ENCODE results near the gene ZFHX2.

Gene ZFHX2

DNA sequence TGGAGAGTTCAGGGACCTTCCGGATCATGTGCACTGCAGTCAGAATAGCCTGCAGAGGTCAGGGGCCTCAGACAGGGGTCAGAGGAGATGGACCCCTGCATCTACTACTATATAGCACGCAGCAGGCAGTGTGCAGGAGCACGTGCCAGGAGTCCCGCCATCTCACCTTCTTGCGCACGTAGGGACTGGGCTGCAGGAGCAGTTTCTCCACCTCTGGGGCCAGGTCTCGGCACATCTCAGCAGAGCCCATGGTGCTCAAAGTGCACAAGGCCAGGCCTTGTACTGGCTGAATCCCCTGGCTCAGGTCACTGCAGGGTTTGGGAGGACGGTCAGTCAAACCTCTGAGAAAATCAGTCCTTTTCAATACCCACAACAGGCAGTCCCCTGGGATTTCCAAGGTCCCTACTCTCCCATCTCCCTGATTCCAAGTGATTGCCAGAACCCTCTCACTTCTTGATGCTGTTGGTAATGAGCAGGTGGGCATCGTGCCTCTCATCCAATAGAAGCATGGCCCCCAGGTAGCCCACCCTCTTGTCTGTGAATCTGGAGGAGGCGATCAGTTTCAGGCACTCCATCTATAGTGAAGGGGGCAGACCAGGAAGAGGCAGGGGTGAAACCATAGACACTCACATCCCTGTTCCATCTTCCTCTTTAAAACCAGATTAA, 14.7 kb upstream of the ZFHX2 start:
- Histone ChIP-seq H3K27ac (ENCODE audit: low read length) (no peak overlapping the region), H3K27me3 (ENCODE audit: control insufficient read depth in 1 of 2, insufficient read depth in 2 of 2, low read length in 2 of 2) (peaks cover 0 to 2% of the 10 kb centered on the region in 2 donors), H3K36me3 (ENCODE audit: control insufficient read depth in 2 of 2, insufficient read depth in 2 of 2, low read length in 2 of 2) (no peaks in the 10 kb centered on the region), H3K9ac (ENCODE audit: low read length in 2 of 2) (no peak overlapping the region), H3K9me3 (ENCODE audit: control insufficient read depth in 2 of 2, low read length in 2 of 2) (no peaks in the 10 kb centered on the region), H3K4me1 (ENCODE audit: control insufficient read depth, insufficient read depth, low read length) (peaks cover 15% of the 10 kb centered on the region), H3K4me3 (ENCODE audit: low read length in 2 of 2) (no peak overlapping the region)

DNA sequence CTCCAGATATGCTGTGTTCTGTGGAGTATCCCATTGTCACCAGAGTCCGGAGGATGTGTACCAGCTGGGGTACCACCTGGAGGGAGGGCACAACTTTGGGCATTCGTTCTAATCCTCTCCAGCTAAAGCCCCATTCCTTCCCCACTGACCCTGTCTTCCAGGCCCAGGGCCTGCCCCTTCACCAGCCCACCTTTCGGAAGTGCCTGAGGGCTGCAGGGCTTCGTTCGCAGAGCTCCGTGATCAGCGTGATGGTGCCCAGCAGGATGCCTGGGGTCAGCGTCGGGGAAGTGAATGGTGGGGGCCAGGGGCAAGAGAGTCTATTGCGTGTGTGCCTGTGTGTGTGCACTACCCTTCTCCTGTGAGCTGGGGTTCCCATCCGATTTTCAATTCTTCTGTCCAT, 14.1 kb upstream of the ZFHX2 start:
- Histone ChIP-seq H3K4me1 (ENCODE audit: control insufficient read depth, insufficient read depth, low read length) (peaks cover 15% of the 10 kb centered on the region), H3K27ac (ENCODE audit: low read length) (no peak overlapping the region), H3K9ac (ENCODE audit: low read length in 2 of 2) (no peak overlapping the region), H3K9me3 (ENCODE audit: control insufficient read depth in 2 of 2, low read length in 2 of 2) (no peaks in the 10 kb centered on the region), H3K36me3 (ENCODE audit: control insufficient read depth in 2 of 2, insufficient read depth in 2 of 2, low read length in 2 of 2) (no peaks in the 10 kb centered on the region), H3K4me3 (ENCODE audit: low read length in 2 of 2) (no peak overlapping the region), H3K27me3 (ENCODE audit: control insufficient read depth in 1 of 2, insufficient read depth in 2 of 2, low read length in 2 of 2) (peaks cover 0 to 2% of the 10 kb centered on the region in 2 donors)

DNA sequence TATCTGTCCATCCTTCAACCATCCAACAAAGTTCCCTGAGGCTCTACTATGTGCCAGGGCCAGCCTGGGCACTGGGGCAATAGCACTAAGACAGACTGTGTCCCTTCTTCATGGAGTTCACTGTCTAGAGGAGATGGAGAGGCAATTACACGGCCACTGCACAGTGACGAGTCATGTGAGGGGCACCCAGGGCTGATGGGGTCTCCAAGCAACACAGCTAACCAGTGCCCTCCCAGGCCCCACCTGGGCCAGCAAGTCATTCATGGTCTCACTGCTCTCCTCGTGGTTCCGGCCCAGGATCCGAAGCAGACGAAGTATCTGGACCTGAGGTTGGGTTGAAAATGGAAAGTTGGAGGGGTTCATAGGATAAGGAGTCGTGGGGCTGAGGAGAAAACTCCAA, 13.3 kb upstream of the ZFHX2 start:
- H3K27ac ChIP-seq (ENCODE audit: low read length), result no peak overlapping the region
- H3K27me3 ChIP-seq (ENCODE audit: control insufficient read depth in 1 of 2, insufficient read depth in 2 of 2, low read length in 2 of 2), result peaks cover 0 to 2% of the 10 kb centered on the region in 2 donors
- peaks cover 4% of the 10 kb centered on the region in 2 donors for H3K36me3 ChIP-seq (ENCODE audit: control insufficient read depth in 2 of 2, insufficient read depth in 2 of 2, low read length in 2 of 2)

DNA sequence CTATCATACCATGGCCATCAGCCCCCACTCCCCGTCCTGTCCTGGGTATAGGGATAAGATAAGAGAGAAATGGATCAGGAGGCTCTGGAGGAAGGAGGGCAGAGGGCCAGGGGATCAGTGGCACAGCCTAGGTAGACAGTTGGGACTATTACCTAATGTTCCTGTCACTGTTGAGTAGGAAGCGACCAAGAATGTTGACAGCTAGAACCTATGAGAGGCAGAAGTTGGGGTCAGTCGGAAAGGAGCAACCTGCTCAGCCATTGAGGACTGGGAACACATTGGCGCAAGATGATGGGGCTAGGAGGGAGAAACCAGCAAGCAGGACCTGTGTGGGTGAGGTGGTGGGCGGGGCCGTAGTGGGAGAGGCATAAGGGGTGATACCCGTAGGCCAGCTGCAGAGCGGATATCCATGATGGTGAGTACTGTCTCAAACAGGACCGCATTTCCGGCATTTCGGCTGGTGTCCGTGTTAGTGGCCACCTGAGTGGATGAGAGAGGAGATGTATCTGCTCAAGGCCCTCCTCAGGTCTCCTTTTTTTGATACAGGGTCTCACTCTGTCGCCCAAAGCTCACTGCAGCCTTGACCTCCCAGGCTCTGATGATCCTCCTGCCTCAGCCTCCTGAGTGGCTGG, 12.7 kb upstream of the ZFHX2 start:
- no peak overlapping the region for H3K9ac ChIP-seq (ENCODE audit: low read length in 2 of 2)
- peaks cover 4 to 5% of the 10 kb centered on the region in 2 donors for H3K36me3 ChIP-seq (ENCODE audit: control insufficient read depth in 2 of 2, insufficient read depth in 2 of 2, low read length in 2 of 2)
- H3K4me1 ChIP-seq (ENCODE audit: control insufficient read depth, insufficient read depth, low read length), result peaks cover 15% of the 10 kb centered on the region
- no peak overlapping the region for H3K27ac ChIP-seq (ENCODE audit: low read length)
- no peaks in the 10 kb centered on the region for H3K9me3 ChIP-seq (ENCODE audit: control insufficient read depth in 2 of 2, low read length in 2 of 2)
- H3K4me3 ChIP-seq (ENCODE audit: low read length in 2 of 2), result no peak overlapping the region
- H3K27me3 ChIP-seq (ENCODE audit: control insufficient read depth in 1 of 2, insufficient read depth in 2 of 2, low read length in 2 of 2), result no peaks in the 10 kb centered on the region

More for the DNA sequence above, 13.3 kb upstream of the ZFHX2 start:
- Histone ChIP-seq H3K4me3 (ENCODE audit: low read length in 2 of 2) (no peak overlapping the region), H3K9me3 (ENCODE audit: control insufficient read depth in 2 of 2, low read length in 2 of 2) (no peaks in the 10 kb centered on the region), H3K4me1 (ENCODE audit: control insufficient read depth, insufficient read depth, low read length) (peaks cover 15% of the 10 kb centered on the region), H3K9ac (ENCODE audit: low read length in 2 of 2) (no peak overlapping the region)

DNA sequence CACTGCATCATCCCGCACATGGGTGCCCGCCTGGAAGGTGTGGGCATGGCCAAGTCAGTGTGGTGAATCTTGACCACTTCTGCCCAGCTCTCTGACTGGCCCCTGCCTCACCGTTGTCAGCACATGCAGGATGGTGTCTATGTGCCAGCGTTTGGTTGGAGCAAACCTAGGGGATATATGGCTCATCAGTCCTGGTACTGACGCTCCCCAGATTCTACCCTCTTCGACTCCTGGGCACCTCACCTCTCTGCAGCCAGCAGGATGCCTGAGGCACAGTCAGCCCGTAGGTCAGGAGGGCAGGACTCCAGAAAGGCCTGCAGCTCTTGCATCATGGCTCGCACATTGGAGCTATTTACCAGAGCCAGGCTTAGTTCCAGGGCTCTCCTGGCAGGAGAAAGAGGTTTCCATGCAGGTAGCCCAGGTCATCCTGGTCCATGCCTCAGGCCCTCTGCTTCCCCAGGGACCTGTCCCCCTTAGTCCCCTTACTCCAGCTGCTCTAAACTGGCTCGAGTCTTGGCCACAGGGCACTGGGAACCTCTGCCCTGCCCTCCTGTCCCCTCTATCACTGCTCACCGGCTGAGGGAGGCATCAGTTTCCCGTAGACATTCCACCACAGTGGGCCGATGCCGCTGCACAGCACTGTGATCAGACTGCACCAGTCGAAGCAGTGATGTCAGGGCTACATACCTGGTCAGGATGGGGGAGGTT, 12.1 kb upstream of the ZFHX2 start:
- no peak overlapping the region for H3K9ac ChIP-seq (ENCODE audit: low read length in 2 of 2)
- no peak overlapping the region for H3K27ac ChIP-seq (ENCODE audit: low read length)
- no peaks in the 10 kb centered on the region for H3K9me3 ChIP-seq (ENCODE audit: control insufficient read depth in 2 of 2, low read length in 2 of 2)
- H3K27me3 ChIP-seq (ENCODE audit: control insufficient read depth in 1 of 2, insufficient read depth in 2 of 2, low read length in 2 of 2), result no peaks in the 10 kb centered on the region
- peaks cover 15% of the 10 kb centered on the region for H3K4me1 ChIP-seq (ENCODE audit: control insufficient read depth, insufficient read depth, low read length)
- no peak overlapping the region for H3K4me3 ChIP-seq (ENCODE audit: low read length in 2 of 2)
- H3K36me3 ChIP-seq (ENCODE audit: control insufficient read depth in 2 of 2, insufficient read depth in 2 of 2, low read length in 2 of 2), result peaks cover 4 to 10% of the 10 kb centered on the region in 2 donors

DNA sequence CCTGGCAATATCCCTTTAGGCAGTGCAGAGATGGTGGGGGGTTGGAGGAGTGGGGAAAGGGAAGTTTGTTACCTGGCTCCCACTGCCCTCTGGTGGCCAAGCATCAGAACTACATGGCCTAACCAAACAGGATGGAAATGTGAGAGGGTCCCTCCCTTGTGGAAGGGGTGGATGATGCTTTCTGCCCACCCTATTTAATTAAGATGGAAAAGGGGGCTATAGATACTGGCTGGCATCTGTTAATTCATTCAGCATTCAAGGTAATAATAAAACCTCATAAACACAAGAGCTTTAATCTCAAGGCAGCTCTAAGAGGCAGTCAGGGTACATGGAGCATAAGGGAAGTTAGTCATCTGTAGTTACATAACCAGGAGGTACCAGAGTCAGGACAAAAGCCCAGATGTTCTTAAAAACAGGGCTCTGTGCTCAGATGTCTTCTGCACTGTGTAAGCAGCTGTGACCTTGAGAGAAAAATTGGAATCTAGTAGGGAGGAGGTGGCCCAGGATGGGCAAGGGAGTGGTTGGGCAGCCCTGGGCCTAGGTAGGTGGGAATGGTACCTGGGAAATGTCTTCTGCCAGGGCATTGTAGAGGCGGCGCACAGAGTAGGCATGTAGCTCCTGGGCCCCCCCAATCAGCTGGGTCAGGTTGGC, 11.4 kb upstream of the ZFHX2 start:
- Histone ChIP-seq H3K36me3 (ENCODE audit: control insufficient read depth in 2 of 2, insufficient read depth in 2 of 2, low read length in 2 of 2) (peaks cover 4 to 12% of the 10 kb centered on the region in 2 donors), H3K4me1 (ENCODE audit: control insufficient read depth, insufficient read depth, low read length) (peaks cover 19% of the 10 kb centered on the region), H3K9me3 (ENCODE audit: control insufficient read depth in 2 of 2, low read length in 2 of 2) (no peaks in the 10 kb centered on the region), H3K27me3 (ENCODE audit: control insufficient read depth in 1 of 2, insufficient read depth in 2 of 2, low read length in 2 of 2) (no peaks in the 10 kb centered on the region), H3K9ac (ENCODE audit: low read length in 2 of 2) (peak overlapping the region; percentile 21 to 31), H3K27ac (ENCODE audit: low read length) (peak overlapping the region; percentile 31), H3K4me3 (ENCODE audit: low read length in 2 of 2) (no peak overlapping the region)

DNA sequence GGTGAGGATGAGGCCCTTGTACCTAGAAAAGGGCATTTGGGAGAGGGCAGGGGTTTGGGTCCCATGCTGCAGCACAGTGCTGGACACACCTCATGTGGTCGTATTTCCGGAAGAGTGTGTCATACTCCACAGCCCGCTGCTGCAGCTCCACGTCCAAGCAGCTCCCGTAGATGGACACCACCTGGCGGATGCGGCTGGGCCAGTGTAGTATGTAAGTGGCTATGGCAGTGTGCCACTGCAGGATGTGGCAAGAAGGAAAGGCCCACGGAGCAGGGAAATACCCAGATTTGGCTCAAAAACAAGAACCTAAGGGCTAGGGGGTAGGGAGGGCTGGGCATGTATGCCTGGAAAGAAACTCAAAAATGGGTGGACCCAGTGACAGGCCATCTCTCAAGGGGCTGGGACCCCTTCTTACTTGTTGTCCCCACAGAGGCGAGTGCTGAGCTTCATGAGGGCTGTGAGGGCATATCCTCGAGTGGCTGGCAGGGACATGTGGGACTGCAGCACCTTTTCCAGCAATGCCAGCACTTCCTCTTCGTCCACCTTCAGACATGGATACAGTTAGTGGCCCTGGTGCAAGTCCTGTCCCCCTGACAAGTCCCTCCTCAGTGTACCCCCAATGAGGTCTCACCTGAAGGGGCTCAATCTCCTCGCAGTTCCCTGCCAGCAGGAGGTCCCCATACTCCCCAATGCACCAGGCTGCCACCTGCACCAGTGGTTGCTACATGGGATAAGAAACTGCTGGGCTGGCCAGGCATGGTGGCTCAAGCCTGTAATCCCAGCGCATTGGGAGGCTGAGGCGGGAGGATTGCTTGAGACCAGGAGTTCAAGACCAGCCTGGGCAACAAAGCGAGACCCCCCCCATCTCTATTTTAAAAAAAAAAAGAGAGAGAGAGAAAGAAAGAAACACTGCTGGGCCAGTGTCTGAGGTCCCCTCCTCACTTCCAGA, 10.6 kb upstream of the ZFHX2 start:
- Histone ChIP-seq H3K4me3 (ENCODE audit: low read length in 2 of 2) (no peak overlapping the region), H3K27me3 (ENCODE audit: control insufficient read depth in 1 of 2, insufficient read depth in 2 of 2, low read length in 2 of 2) (no peaks in the 10 kb centered on the region), H3K4me1 (ENCODE audit: control insufficient read depth, insufficient read depth, low read length) (peaks cover 19% of the 10 kb centered on the region), H3K9ac (ENCODE audit: low read length in 2 of 2) (no peak overlapping the region), H3K36me3 (ENCODE audit: control insufficient read depth in 2 of 2, insufficient read depth in 2 of 2, low read length in 2 of 2) (peaks cover 4 to 13% of the 10 kb centered on the region in 2 donors), H3K27ac (ENCODE audit: low read length) (no peak overlapping the region), H3K9me3 (ENCODE audit: control insufficient read depth in 2 of 2, low read length in 2 of 2) (no peaks in the 10 kb centered on the region)

DNA sequence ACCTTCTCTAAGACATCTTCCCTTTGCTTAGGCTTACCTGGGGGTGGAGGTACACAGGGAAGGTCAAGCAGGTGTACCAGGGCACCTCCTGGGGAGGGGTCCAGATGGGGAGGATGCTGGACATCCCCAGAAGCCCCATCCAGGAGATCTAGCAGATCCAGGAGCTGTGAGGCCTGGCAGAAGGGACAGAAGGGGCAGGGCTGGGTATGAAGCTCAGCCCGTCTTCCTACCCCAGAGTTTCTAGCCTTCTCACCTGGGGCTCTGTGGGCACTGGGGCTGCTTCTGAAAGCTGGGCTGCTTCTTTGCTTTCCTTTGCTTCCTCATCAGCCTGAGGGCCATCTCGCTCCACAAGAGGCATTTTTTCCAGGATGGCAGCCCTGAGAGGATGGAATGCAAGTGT, 9.7 kb upstream of the ZFHX2 start:
- Histone ChIP-seq H3K4me1 (ENCODE audit: control insufficient read depth, insufficient read depth, low read length) (peaks cover 20% of the 10 kb centered on the region), H3K36me3 (ENCODE audit: control insufficient read depth in 2 of 2, insufficient read depth in 2 of 2, low read length in 2 of 2) (peaks cover 4 to 13% of the 10 kb centered on the region in 2 donors), H3K9me3 (ENCODE audit: control insufficient read depth in 2 of 2, low read length in 2 of 2) (no peaks in the 10 kb centered on the region), H3K9ac (ENCODE audit: low read length in 2 of 2) (no peak overlapping the region), H3K4me3 (ENCODE audit: low read length in 2 of 2) (no peak overlapping the region), H3K27ac (ENCODE audit: low read length) (no peak overlapping the region), H3K27me3 (ENCODE audit: control insufficient read depth in 1 of 2, insufficient read depth in 2 of 2, low read length in 2 of 2) (no peaks in the 10 kb centered on the region)

DNA sequence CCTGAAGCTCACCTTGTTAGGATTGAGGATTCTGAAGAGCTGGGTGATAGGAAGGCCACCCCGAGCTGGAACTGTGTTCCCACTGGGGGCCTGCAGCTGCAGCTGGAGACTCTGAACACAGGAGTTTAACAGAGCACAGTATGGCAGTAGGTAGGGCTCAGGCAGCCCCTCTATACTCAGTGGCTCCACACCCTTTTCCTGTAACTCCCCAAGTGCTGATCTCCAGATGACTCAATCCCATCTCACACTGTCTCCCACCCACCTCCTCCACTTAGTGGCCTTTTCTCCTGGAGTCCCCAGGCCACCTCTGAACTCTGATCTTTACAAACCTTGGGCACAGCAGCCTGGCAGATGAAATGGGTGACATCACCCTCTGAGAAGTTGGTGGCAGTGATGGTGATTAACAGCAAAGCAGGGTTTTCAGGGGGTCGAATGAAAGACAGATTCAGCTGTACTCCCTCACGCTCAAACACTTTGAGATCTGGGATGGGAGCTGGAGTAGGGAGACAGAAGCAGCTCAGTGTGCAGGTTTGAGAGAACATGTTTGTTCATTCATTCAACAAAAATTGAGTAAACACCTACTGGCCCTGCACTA, 8.5 kb upstream of the ZFHX2 start:
- Histone ChIP-seq H3K27me3 (ENCODE audit: control insufficient read depth in 1 of 2, insufficient read depth in 2 of 2, low read length in 2 of 2) (no peaks in the 10 kb centered on the region), H3K4me3 (ENCODE audit: low read length in 2 of 2) (no peak overlapping the region), H3K27ac (ENCODE audit: low read length) (no peak overlapping the region), H3K36me3 (ENCODE audit: control insufficient read depth in 2 of 2, insufficient read depth in 2 of 2, low read length in 2 of 2) (peaks cover 4 to 13% of the 10 kb centered on the region in 2 donors), H3K9ac (ENCODE audit: low read length in 2 of 2) (no peak overlapping the region), H3K4me1 (ENCODE audit: control insufficient read depth, insufficient read depth, low read length) (peaks cover 24% of the 10 kb centered on the region), H3K9me3 (ENCODE audit: control insufficient read depth in 2 of 2, low read length in 2 of 2) (no peaks in the 10 kb centered on the region)

Measured in stomach smooth muscle (tissue), 2 donors.